ENCODE results near the gene CALD1. TPM values are rescaled to one million over a fixed set of nuclear protein-coding genes. Genes with fewer than 3 reads are reported as not detected.

The CALD1 gene
- total and polyA plus RNA-seq, 7 donors: 34.7 to 2,150 (median 1,069) TPM

GRCh38 chr7:134804854-134805253 lies 25.4 kb downstream of the CALD1 start:
- 79 to 86% methylated on average over 3 of the region's 3 CpGs for WGBS, 2 donors
- Histone ChIP-seq H3K4me3 (no peak overlapping the region), H3K27ac (peak overlapping the region; percentile 37 to 94 (median 66)), H3K4me1 (peaks cover 0 to 88% (median 63%) of the 10 kb centered on the region in 4 donors), H3K9me3 (no peaks in the 10 kb centered on the region), H3K36me3 (peaks cover 0 to 24% (median 0%) of the 10 kb centered on the region in 4 donors), H3K27me3 (no peaks in the 10 kb centered on the region)
- intact Hi-C loops (cut with DNase I): no loop called here
- DNase-seq: no peak
- TF ChIP-seq POLR2A (IDR thresholded peaks at IDR 0.05) (no peak), CTCF (IDR thresholded peaks at IDR 0.05) (no peak), POLR2AphosphoS5 (IDR thresholded peaks at IDR 0.05) (no peak), EP300 (IDR thresholded peaks at IDR 0.05) (no peak)

- no peaks in the 10 kb centered on the region for H3K27me3 ChIP-seq
- peaks cover 0 to 24% (median 0%) of the 10 kb centered on the region in 4 donors for H3K36me3 ChIP-seq
- DNase-seq: no peak
- peaks cover 0 to 88% (median 71%) of the 10 kb centered on the region in 4 donors for H3K4me1 ChIP-seq
- WGBS, 2 donors: 86 to 90% methylated on average over 4 of the region's 4 CpGs
- no peak overlapping the region for H3K4me3 ChIP-seq
- H3K9me3 ChIP-seq: no peaks in the 10 kb centered on the region
- H3K27ac ChIP-seq: peak overlapping the region in 3 of 4 donors; percentile 37 to 94 (median 85)
- no peak for TF ChIP-seq EP300 (IDR thresholded peaks at IDR 0.05)
- TF ChIP-seq POLR2AphosphoS5 (IDR thresholded peaks at IDR 0.05): peak in 1 of 4 donors; percentile 34
- TF ChIP-seq POLR2A (IDR thresholded peaks at IDR 0.05): no peak
- intact Hi-C loops (cut with DNase I): no loop called here
Observed at GRCh38 chr7:134806197-134806596, 26.8 kb downstream of the CALD1 start.

- DNase-seq: no peak
- WGBS, 2 donors: 79 to 84% methylated on average over 1 of the region's 1 CpG
- Histone ChIP-seq H3K36me3 (peaks cover 0 to 11% (median 0%) of the 10 kb centered on the region in 4 donors), H3K9me3 (no peaks in the 10 kb centered on the region), H3K27me3 (no peaks in the 10 kb centered on the region), H3K27ac (peak overlapping the region; percentile 6 to 94 (median 50)), H3K4me1 (peaks cover 0 to 98% (median 91%) of the 10 kb centered on the region in 4 donors), H3K4me3 (no peak overlapping the region)
- intact Hi-C loops (cut with DNase I): no loop called here
- no peak for TF ChIP-seq CTCF (IDR thresholded peaks at IDR 0.05)
- no peak for TF ChIP-seq POLR2A (IDR thresholded peaks at IDR 0.05)
- TF ChIP-seq EP300 (IDR thresholded peaks at IDR 0.05): no peak
- no peak for TF ChIP-seq POLR2AphosphoS5 (IDR thresholded peaks at IDR 0.05)
Observed at GRCh38 chr7:134809616-134810015, 30.2 kb downstream of the CALD1 start.

- intact Hi-C loops (cut with DNase I): no loop called here
- TF ChIP-seq CTCF (IDR thresholded peaks at IDR 0.05): no peak
- TF ChIP-seq POLR2AphosphoS5 (IDR thresholded peaks at IDR 0.05): peak in 3 of 4 donors; percentile 34 to 49 (median 35)
- TF ChIP-seq EP300 (IDR thresholded peaks at IDR 0.05): no peak
- no peak for TF ChIP-seq POLR2A (IDR thresholded peaks at IDR 0.05)
- peaks cover 0 to 13% (median 0%) of the 10 kb centered on the region in 4 donors for H3K36me3 ChIP-seq
- no peak overlapping the region for H3K4me3 ChIP-seq
- H3K27me3 ChIP-seq: no peaks in the 10 kb centered on the region
- WGBS, 2 donors: 40 to 49% methylated on average over 3 of the region's 3 CpGs
- peak overlapping the region; percentile 47 to 94 (median 68) for H3K27ac ChIP-seq
- no peak for DNase-seq
- H3K9me3 ChIP-seq: no peaks in the 10 kb centered on the region
- peaks cover 0 to 99% (median 96%) of the 10 kb centered on the region in 4 donors for H3K4me1 ChIP-seq
Observed at GRCh38 chr7:134811765-134812164, 32.3 kb downstream of the CALD1 start.

- intact Hi-C loops (cut with DNase I): no loop called here
- no peaks in the 10 kb centered on the region for H3K27me3 ChIP-seq
- TF ChIP-seq EP300 (IDR thresholded peaks at IDR 0.05) (no peak), POLR2AphosphoS5 (IDR thresholded peaks at IDR 0.05) (peak in 2 of 4 donors; percentile 44 to 59)
- peaks cover 0 to 14% (median 0%) of the 10 kb centered on the region in 4 donors for H3K36me3 ChIP-seq
- H3K9me3 ChIP-seq: no peaks in the 10 kb centered on the region
- H3K4me3 ChIP-seq: no peak overlapping the region
- 69 to 80% methylated on average over 6 of the region's 6 CpGs for WGBS, 2 donors
- no peak for DNase-seq
- peak overlapping the region; percentile 31 to 94 (median 68) for H3K27ac ChIP-seq
- peaks cover 0 to 96% (median 85%) of the 10 kb centered on the region in 4 donors for H3K4me1 ChIP-seq
Observed at GRCh38 chr7:134813663-134814396, 34.4 kb downstream of the CALD1 start.
